HEK293T (cell line): ENCODE data around the gene SLC35F5.

ENCODE experiments used
- SP1 ChIP-seq: fragments of 450-650 bp; IDR thresholded peaks from 2 replicates; pipeline ENCODE4 v1.6.1; 2017
- SUZ12 ChIP-seq: fragments of 450-650 bp; IDR thresholded peaks from 2 replicates; pipeline ENCODE4 v1.6.1; 2016; ENCODE audit warnings: mild to moderate bottlenecking

DNA sequence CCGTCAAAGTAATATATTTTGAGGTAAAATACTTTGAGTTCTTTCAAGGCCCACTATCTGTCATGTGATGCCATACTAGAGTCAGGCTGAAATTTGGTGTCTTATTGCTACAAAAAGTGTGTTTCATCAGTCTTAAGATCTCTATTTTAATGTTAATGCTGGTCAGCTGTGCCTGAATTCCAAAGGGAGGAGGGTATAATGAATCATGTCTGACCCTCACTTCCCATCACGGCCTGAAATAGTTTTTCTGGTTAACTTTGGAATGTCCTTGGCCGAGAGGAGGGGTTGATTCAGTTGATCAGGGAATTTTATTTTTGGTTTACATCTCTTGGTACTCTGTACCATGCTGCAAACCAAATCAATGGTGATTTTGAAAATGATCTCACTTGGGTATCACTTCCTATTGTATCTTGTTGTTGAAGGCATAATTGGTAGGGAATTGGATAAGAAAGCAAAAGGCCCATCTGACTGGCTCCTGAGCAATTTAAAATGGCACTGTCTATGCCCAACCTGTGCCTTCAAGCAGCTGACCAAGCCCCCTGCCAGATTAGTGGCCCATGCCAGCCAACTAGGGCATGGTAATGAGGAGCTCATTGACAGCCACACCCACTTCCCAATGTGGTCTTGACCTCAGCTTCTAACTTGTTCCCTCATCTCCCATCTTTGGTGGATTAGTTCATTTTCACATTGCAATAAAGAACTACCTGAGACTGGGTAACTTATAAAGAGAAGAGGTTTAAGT is 6.1 kb upstream of the SLC35F5 start:
- TF ChIP-seq SUZ12 (no peak), SP1 (no peak)
